Muscle layer of colon (tissue), 2 donors: ENCODE results near the gene VAT1L.

Source experiments
- H3K27ac ChIP-seq: one replicate; pipeline ENCODE4 v1.7.0; 2013; ENCODE audit warnings: low read depth, mild to moderate bottlenecking, low read length, moderate library complexity
- H3K27me3 ChIP-seq, 2 donors: one replicate each; pipeline ENCODE4 v1.7.0; 2013; ENCODE audit warnings: low read length in 2 of 2, mild to moderate bottlenecking in 2 of 2; ENCODE audit not compliant: insufficient read depth in 2 of 2, control insufficient read depth in 1 of 2
- H3K36me3 ChIP-seq: one replicate; pipeline ENCODE4 v1.7.0; 2013; ENCODE audit warnings: mild to moderate bottlenecking, low read length; ENCODE audit not compliant: insufficient read depth
- H3K4me1 ChIP-seq: one replicate; pipeline ENCODE4 v1.7.0; 2013; ENCODE audit warnings: mild to moderate bottlenecking, low read length; ENCODE audit not compliant: insufficient read depth
- H3K4me3 ChIP-seq, 2 donors: one replicate each; pipeline ENCODE4 v1.7.0; 2013; ENCODE audit warnings: low read length in 2 of 2, low read depth in 1 of 2, mild to moderate bottlenecking in 1 of 2, moderate library complexity in 1 of 2
- H3K9ac ChIP-seq: one replicate; pipeline ENCODE4 v1.7.0; 2013; ENCODE audit warnings: low read length
- H3K9me3 ChIP-seq: one replicate; pipeline ENCODE4 v1.7.0; 2013; ENCODE audit warnings: mild to moderate bottlenecking, low read length
- donor health status: abdominal sarcoma.
- donor health status: Adenocarcinoma of cecum.

VAT1L gene, protein sequence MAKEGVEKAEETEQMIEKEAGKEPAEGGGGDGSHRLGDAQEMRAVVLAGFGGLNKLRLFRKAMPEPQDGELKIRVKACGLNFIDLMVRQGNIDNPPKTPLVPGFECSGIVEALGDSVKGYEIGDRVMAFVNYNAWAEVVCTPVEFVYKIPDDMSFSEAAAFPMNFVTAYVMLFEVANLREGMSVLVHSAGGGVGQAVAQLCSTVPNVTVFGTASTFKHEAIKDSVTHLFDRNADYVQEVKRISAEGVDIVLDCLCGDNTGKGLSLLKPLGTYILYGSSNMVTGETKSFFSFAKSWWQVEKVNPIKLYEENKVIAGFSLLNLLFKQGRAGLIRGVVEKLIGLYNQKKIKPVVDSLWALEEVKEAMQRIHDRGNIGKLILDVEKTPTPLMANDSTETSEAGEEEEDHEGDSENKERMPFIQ

GRCh38 chr16:77788181-77789084, at the start of gene VAT1L:
Gene VAT1L (plus strand): TSS chr16:77788564. CDS start chr16:77788683, 119 bp downstream.
- H3K36me3 ChIP-seq, result no peaks in the 10 kb centered on the region

GRCh38 chr16:77738706-77739558, 49.4 kb upstream of the VAT1L start:
- Histone ChIP-seq H3K9me3 (no peaks in the 10 kb centered on the region), H3K36me3 (no peaks in the 10 kb centered on the region), H3K4me3 (no peak overlapping the region), H3K4me1 (no peaks in the 10 kb centered on the region), H3K27me3 (no peaks in the 10 kb centered on the region), H3K9ac (no peak overlapping the region), H3K27ac (no peak overlapping the region)

More at GRCh38 chr16:77788181-77789084, at the start of gene VAT1L:
- peak within 1 kb of the TSS; percentile 43 to 54 for H3K4me3 ChIP-seq
- H3K4me1 ChIP-seq, result peaks cover 5% of the 10 kb centered on the region
- H3K27ac ChIP-seq, result no peak within 1 kb of the TSS
- no peak within 1 kb of the TSS for H3K9ac ChIP-seq
- H3K27me3 ChIP-seq, result peaks cover 21 to 36% of the 10 kb centered on the region in 2 donors
- H3K9me3 ChIP-seq, result no peaks in the 10 kb centered on the region

DNA sequence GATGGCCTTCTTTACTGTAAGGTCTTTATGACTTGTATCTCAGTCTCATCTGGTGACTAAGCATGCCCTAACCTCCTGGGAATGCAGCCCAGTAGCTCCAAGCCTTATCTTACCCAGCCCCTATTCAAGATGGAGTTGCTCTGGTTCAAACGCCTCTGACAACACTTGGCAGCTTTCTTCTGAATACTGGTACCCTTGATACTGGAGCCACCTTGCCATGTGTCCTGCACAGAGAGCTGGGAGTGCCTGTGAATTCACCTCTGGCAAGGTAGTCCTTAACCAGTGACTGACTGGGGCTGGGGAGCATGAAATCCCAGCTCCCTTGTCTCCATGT, 48.8 kb upstream of the VAT1L start:
- Histone ChIP-seq H3K27ac (no peak overlapping the region), H3K36me3 (no peaks in the 10 kb centered on the region), H3K4me1 (no peaks in the 10 kb centered on the region), H3K9me3 (no peaks in the 10 kb centered on the region), H3K27me3 (no peaks in the 10 kb centered on the region), H3K9ac (no peak overlapping the region), H3K4me3 (no peak overlapping the region)

DNA sequence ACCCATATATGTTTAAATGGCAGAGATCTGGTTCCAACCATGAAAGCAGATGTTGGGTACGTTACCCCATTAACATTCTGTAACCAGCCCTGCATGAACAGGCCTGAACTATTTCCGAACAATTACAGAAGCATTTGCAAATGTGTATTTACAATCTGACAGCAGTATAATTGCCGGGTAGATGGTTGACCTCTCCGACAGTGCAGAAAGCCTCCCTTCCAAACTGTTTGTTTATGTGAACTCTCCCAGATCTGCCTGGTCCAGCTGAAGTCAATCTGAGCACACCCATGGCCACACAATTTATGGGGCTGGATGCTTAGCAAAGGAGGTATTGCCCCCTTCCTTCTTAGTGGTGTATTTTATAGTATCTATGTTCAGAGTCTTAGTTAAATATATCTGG, 44.2 kb upstream of the VAT1L start:
- Histone ChIP-seq H3K4me1 (no peaks in the 10 kb centered on the region), H3K9me3 (no peaks in the 10 kb centered on the region), H3K4me3 (no peak overlapping the region), H3K27ac (no peak overlapping the region), H3K36me3 (no peaks in the 10 kb centered on the region), H3K9ac (no peak overlapping the region), H3K27me3 (no peaks in the 10 kb centered on the region)

GRCh38 chr16:77745972-77746371, 42.4 kb upstream of the VAT1L start:
- Histone ChIP-seq H3K36me3 (no peaks in the 10 kb centered on the region), H3K27ac (no peak overlapping the region), H3K9me3 (no peaks in the 10 kb centered on the region), H3K4me1 (no peaks in the 10 kb centered on the region), H3K9ac (no peak overlapping the region), H3K27me3 (no peaks in the 10 kb centered on the region), H3K4me3 (no peak overlapping the region)

- Histone ChIP-seq H3K9me3 (no peaks in the 10 kb centered on the region), H3K4me1 (no peaks in the 10 kb centered on the region), H3K27me3 (no peaks in the 10 kb centered on the region), H3K36me3 (no peaks in the 10 kb centered on the region), H3K4me3 (no peak overlapping the region), H3K9ac (no peak overlapping the region), H3K27ac (no peak overlapping the region)
These were observed 39.9 kb upstream of the VAT1L start for GRCh38 chr16:77748421-77749005.

DNA sequence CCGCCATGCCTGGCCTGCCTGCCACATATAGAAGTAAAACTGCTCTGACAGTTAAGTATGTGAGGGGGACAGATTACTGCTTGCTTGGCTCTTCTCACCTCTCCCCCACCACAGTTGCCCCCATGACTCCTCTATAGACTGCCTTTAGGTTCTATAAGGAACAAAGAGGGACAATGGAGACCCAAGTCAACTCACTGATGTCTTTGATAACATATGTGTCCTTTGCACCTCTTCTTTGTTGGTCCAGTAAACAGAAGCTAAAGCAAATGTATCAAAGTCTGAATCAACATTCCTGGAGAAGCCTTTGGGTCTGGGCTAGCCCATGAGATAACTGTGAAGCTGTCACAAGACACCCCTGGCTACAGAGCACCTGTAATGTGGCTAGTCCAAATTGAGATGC, 38.9 kb upstream of the VAT1L start:
- no peaks in the 10 kb centered on the region for H3K4me1 ChIP-seq
- no peaks in the 10 kb centered on the region for H3K9me3 ChIP-seq
- H3K27me3 ChIP-seq, result no peaks in the 10 kb centered on the region
- H3K36me3 ChIP-seq, result no peaks in the 10 kb centered on the region
- no peak overlapping the region for H3K27ac ChIP-seq
- H3K4me3 ChIP-seq, result no peak overlapping the region
- H3K9ac ChIP-seq, result no peak overlapping the region

GRCh38 chr16:77758046-77758445, 30.3 kb upstream of the VAT1L start:
- Histone ChIP-seq H3K27ac (no peak overlapping the region), H3K4me1 (no peaks in the 10 kb centered on the region), H3K9ac (no peak overlapping the region), H3K4me3 (no peak overlapping the region), H3K27me3 (no peaks in the 10 kb centered on the region), H3K36me3 (no peaks in the 10 kb centered on the region), H3K9me3 (no peaks in the 10 kb centered on the region)

GRCh38 chr16:77758508-77758907, 29.9 kb upstream of the VAT1L start:
- Histone ChIP-seq H3K27me3 (no peaks in the 10 kb centered on the region), H3K27ac (no peak overlapping the region), H3K36me3 (no peaks in the 10 kb centered on the region), H3K4me3 (no peak overlapping the region), H3K9ac (no peak overlapping the region), H3K9me3 (no peaks in the 10 kb centered on the region), H3K4me1 (no peaks in the 10 kb centered on the region)

GRCh38 chr16:77759201-77759600, 29.2 kb upstream of the VAT1L start:
- peaks cover 4% of the 10 kb centered on the region for H3K4me1 ChIP-seq
- H3K36me3 ChIP-seq, result no peaks in the 10 kb centered on the region
- no peak overlapping the region for H3K4me3 ChIP-seq
- no peak overlapping the region for H3K9ac ChIP-seq
- H3K27me3 ChIP-seq, result no peaks in the 10 kb centered on the region
- no peaks in the 10 kb centered on the region for H3K9me3 ChIP-seq
- no peak overlapping the region for H3K27ac ChIP-seq

DNA sequence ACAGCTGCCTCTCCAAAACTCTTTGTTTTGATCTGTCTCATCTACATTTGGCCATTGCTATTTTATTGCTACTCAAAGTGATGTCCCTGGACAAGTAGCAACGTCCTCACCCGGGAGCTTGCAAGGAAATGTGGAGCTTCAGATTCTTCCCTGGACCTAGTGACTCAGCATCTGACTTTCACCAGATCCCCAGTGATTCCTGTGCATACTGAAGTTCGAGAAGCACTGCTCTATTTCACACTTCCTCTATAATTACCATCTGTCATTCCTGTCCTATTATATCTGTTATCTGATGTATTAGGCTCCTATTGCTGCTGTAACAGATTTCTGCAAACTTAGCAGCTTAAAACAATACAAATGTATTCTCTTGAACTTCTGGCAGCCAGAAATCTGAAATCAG, 28.5 kb upstream of the VAT1L start:
- no peaks in the 10 kb centered on the region for H3K27me3 ChIP-seq
- no peak overlapping the region for H3K4me3 ChIP-seq
- H3K4me1 ChIP-seq, result peaks cover 6% of the 10 kb centered on the region
- no peak overlapping the region for H3K27ac ChIP-seq
- H3K9me3 ChIP-seq, result no peaks in the 10 kb centered on the region
- H3K36me3 ChIP-seq, result no peaks in the 10 kb centered on the region
- no peak overlapping the region for H3K9ac ChIP-seq
